Fibroblast of lung (primary cell): ENCODE measurements around the gene SLC35E4. TPM values are rescaled to one million over a fixed set of nuclear protein-coding genes. Genes with fewer than 3 reads are reported as not detected.

Experiments used
- DNase-seq, 2 donors: peaks; one replicate each; pipeline versions ENCODE4 v3.0.0 to v3.0.0-alpha.2; 2010; ENCODE audit warnings: low read depth in 2 of 2
- H2AFZ ChIP-seq: 2 replicates; pipeline ENCODE4 v1.5.1; 2012; ENCODE audit warnings: low read length, control low read depth, inconsistent platforms
- H3K27ac ChIP-seq: 2 replicates; pipeline ENCODE4 v1.5.1; 2011; ENCODE audit warnings: low read length, control low read depth; ENCODE audit not compliant: insufficient read depth
- H3K27me3 ChIP-seq: 2 replicates; pipeline ENCODE4 v1.5.1; 2011; ENCODE audit warnings: mild to moderate bottlenecking, low read length; ENCODE audit not compliant: control insufficient read depth, insufficient read depth
- H3K36me3 ChIP-seq: 2 replicates; pipeline ENCODE4 v1.5.1; 2011; ENCODE audit warnings: low read length; ENCODE audit not compliant: control insufficient read depth, insufficient read depth
- H3K4me1 ChIP-seq: 2 replicates; pipeline ENCODE4 v1.5.1; 2011; ENCODE audit warnings: low read length; ENCODE audit not compliant: control insufficient read depth, insufficient read depth; ENCODE audit errors: extremely low read depth
- H3K4me2 ChIP-seq: 2 replicates; pipeline ENCODE4 v1.5.1; 2011; ENCODE audit warnings: low read length, control low read depth; ENCODE audit not compliant: insufficient read depth; ENCODE audit errors: extremely low read depth
- H3K4me3 ChIP-seq, 4 experiments: fragments of 200-600 bp in 1 of 4; sonication (generic) in 1 of 4; replicated peaks in 1 of 4; 2 replicates each; pipeline ENCODE4 v1.5.1; 2011 to 2016; ENCODE audit warnings: low read length in 4 of 4, low read depth in 3 of 4, mild to moderate bottlenecking in 3 of 4, control low read depth in 2 of 4, inconsistent platforms in 1 of 4, mixed read lengths in 1 of 4; ENCODE audit not compliant: insufficient read depth in 1 of 4; ENCODE audit errors: control extremely low read depth in 1 of 4
- H3K79me2 ChIP-seq: 2 replicates; pipeline ENCODE4 v1.5.1; 2012; ENCODE audit warnings: mild to moderate bottlenecking, low read length, inconsistent platforms; ENCODE audit not compliant: control insufficient read depth, insufficient read depth
- H3K9ac ChIP-seq: 2 replicates; pipeline ENCODE4 v1.5.1; 2011; ENCODE audit warnings: mild to moderate bottlenecking, low read length, control low read depth; ENCODE audit not compliant: insufficient read depth
- H3K9me3 ChIP-seq: 2 replicates; pipeline ENCODE4 v1.5.1; 2012; ENCODE audit warnings: low read depth, low read length; ENCODE audit not compliant: control insufficient read depth, insufficient read depth
- H4K20me1 ChIP-seq: 2 replicates; pipeline ENCODE4 v1.5.1; 2011; ENCODE audit warnings: low read length; ENCODE audit not compliant: control insufficient read depth, insufficient read depth; ENCODE audit errors: extremely low read depth
- CTCF ChIP-seq, 2 donors: IDR thresholded peaks in 1 of 2; conservative IDR thresholded peaks in 1 of 2; 1 replicate in 1 of 2; 2 replicates in 1 of 2; pipeline ENCODE4 v1.5.1; 2011 to 2012; ENCODE audit warnings: low read length in 2 of 2, control low read depth in 1 of 2, inconsistent platforms in 1 of 2, low read depth in 1 of 2, mild to moderate bottlenecking in 1 of 2
- EZH2 ChIP-seq: IDR thresholded peaks from 2 replicates; pipeline ENCODE4 v1.5.1; 2012; ENCODE audit warnings: low read length, control low read depth, mild to moderate bottlenecking; ENCODE audit errors: missing control alignments
- polyA plus RNA-seq, 2 donors: library from polyadenylated mRNA; depleted of rRNA in 1 of 2; stranded (reverse) in 1 of 2; unstranded in 1 of 2; fragments of >200 nt; gene quantifications; 2 replicates each; pipeline ENCODE4 v1.2.1, GENCODE V29; 2011 to 2012; ENCODE audit warnings: missing spikeins in 1 of 2
- total RNA-seq: library from RNA; depleted of rRNA; stranded (reverse); fragments of >200 nt; gene quantifications from 2 replicates; pipeline ENCODE4 v1.2.1, GENCODE V29; 2014

Gene SLC35E4
- total and polyA plus RNA-seq, 2 donors (not counting 1 experiment from before 2014, with no cell fraction given) = 2.0 to 10.1 TPM

GRCh38 chr22:30689622-30690021 lies 54.0 kb downstream of the SLC35E4 start:
- Histone ChIP-seq H3K4me3 (no peak overlapping the region), H3K27me3 (no peaks in the 10 kb centered on the region), H3K9ac (no peak overlapping the region), H3K9me3 (no peaks in the 10 kb centered on the region), H4K20me1 (no peaks in the 10 kb centered on the region), H3K79me2 (no peaks in the 10 kb centered on the region), H3K4me1 (no peaks in the 10 kb centered on the region), H3K36me3 (no peaks in the 10 kb centered on the region), H2AFZ (no peak overlapping the region), H3K27ac (no peak overlapping the region), H3K4me2 (no peak overlapping the region)
- no peak for DNase-seq
- TF ChIP-seq EZH2 (no peak), CTCF (conservative IDR thresholded peaks at IDR 0.05 in 1 of 2, IDR thresholded peaks at IDR 0.05 in 1 of 2; ENCODE audit: low read depth in 1 of 2, low read length in 2 of 2) (no peak)

- no peak overlapping the region for H3K4me2 ChIP-seq
- no peaks in the 10 kb centered on the region for H3K79me2 ChIP-seq
- H3K4me1 ChIP-seq = no peaks in the 10 kb centered on the region
- H3K4me3 ChIP-seq = no peak overlapping the region
- no peak overlapping the region for H3K9ac ChIP-seq
- no peaks in the 10 kb centered on the region for H3K36me3 ChIP-seq
- no peaks in the 10 kb centered on the region for H3K27me3 ChIP-seq
- no peaks in the 10 kb centered on the region for H4K20me1 ChIP-seq
- DNase-seq = no peak
- H2AFZ ChIP-seq = no peak overlapping the region
- no peaks in the 10 kb centered on the region for H3K9me3 ChIP-seq
- H3K27ac ChIP-seq = no peak overlapping the region
- TF ChIP-seq EZH2 = no peak
- no peak for TF ChIP-seq CTCF (conservative IDR thresholded peaks at IDR 0.05 in 1 of 2, IDR thresholded peaks at IDR 0.05 in 1 of 2; ENCODE audit: low read depth in 1 of 2, low read length in 2 of 2)
Observed at GRCh38 chr22:30691204-30691603, 55.6 kb downstream of the SLC35E4 start.

- no peaks in the 10 kb centered on the region for H3K4me1 ChIP-seq
- DNase-seq = peak; percentile 21 to 43
- H3K9me3 ChIP-seq = no peaks in the 10 kb centered on the region
- H3K36me3 ChIP-seq = no peaks in the 10 kb centered on the region
- H4K20me1 ChIP-seq = no peaks in the 10 kb centered on the region
- H3K27ac ChIP-seq = no peak overlapping the region
- peak overlapping the region; percentile 97 for H3K4me2 ChIP-seq
- H3K4me3 ChIP-seq = peak overlapping the region; percentile 47 to 67 (median 62)
- no peaks in the 10 kb centered on the region for H3K79me2 ChIP-seq
- TF ChIP-seq CTCF (conservative IDR thresholded peaks at IDR 0.05 in 1 of 2, IDR thresholded peaks at IDR 0.05 in 1 of 2; ENCODE audit: low read depth in 1 of 2, low read length in 2 of 2) (no peak), EZH2 (no peak)
- peak overlapping the region; percentile 40 for H2AFZ ChIP-seq
- H3K9ac ChIP-seq = peak overlapping the region; percentile 50
- H3K27me3 ChIP-seq = no peaks in the 10 kb centered on the region
Observed at GRCh38 chr22:30694171-30694639, 58.6 kb downstream of the SLC35E4 start.
